ENCODE data around the gene ASCC2. TPM values are rescaled to one million over a fixed set of nuclear protein-coding genes. Genes with fewer than 3 reads are reported as not detected.

Gene ASCC2
- total and polyA plus RNA-seq, 2 donors (not counting 1 experiment from before 2014, with no cell fraction given), result 23.8 to 30.5 TPM

DNA sequence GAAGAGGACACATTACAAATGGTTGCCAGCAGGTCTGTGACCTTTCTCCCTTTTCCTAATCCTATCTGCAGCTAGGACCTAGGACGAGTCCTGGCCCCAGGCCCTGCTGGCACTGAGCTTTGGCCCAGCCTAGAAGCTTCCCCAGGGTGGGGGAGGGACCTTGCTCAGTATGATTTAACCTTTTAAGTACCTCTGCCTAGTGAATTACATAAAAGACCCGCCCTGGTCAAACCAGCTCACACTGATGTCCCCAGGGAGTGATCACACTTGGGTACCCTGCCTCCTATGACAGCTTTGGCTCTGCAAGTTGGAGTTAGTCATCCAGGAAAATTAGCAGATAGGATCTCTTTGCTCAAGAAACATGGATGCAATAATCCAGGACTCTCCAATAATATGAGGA is 21.9 kb downstream of the ASCC2 start:
- H2AFZ ChIP-seq (ENCODE audit: low read length), result no peak overlapping the region
- H3K4me1 ChIP-seq (ENCODE audit: control insufficient read depth, extremely low read depth, insufficient read depth, low read length), result no peaks in the 10 kb centered on the region
- peaks cover 16% of the 10 kb centered on the region for H3K36me3 ChIP-seq (ENCODE audit: control insufficient read depth, insufficient read depth, low read length)
- no peaks in the 10 kb centered on the region for H3K27me3 ChIP-seq (ENCODE audit: control insufficient read depth, insufficient read depth, low read length)
- no peaks in the 10 kb centered on the region for H4K20me1 ChIP-seq (ENCODE audit: control insufficient read depth, extremely low read depth, insufficient read depth, low read length)
- H3K9ac ChIP-seq (ENCODE audit: insufficient read depth, low read length), result no peak overlapping the region
- peak overlapping the region; percentile 8 for H3K4me2 ChIP-seq (ENCODE audit: extremely low read depth, insufficient read depth, low read length)
- TF ChIP-seq, protein P1, sequence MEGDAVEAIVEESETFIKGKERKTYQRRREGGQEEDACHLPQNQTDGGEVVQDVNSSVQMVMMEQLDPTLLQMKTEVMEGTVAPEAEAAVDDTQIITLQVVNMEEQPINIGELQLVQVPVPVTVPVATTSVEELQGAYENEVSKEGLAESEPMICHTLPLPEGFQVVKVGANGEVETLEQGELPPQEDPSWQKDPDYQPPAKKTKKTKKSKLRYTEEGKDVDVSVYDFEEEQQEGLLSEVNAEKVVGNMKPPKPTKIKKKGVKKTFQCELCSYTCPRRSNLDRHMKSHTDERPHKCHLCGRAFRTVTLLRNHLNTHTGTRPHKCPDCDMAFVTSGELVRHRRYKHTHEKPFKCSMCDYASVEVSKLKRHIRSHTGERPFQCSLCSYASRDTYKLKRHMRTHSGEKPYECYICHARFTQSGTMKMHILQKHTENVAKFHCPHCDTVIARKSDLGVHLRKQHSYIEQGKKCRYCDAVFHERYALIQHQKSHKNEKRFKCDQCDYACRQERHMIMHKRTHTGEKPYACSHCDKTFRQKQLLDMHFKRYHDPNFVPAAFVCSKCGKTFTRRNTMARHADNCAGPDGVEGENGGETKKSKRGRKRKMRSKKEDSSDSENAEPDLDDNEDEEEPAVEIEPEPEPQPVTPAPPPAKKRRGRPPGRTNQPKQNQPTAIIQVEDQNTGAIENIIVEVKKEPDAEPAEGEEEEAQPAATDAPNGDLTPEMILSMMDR (conservative IDR thresholded peaks at IDR 0.05 in 1 of 2, IDR thresholded peaks at IDR 0.05 in 1 of 2; ENCODE audit: low read depth in 1 of 2, low read length in 2 of 2), result no peak
- TF ChIP-seq EZH2 (IDR thresholded peaks at IDR 0.05; ENCODE audit: low read length, missing control alignments), result no peak
- peak in 1 of 2 donors; percentile 28 for DNase-seq (ENCODE audit: low read depth in 2 of 2)
- H3K4me3 ChIP-seq (replicated peaks in 1 of 4; ENCODE audit: control extremely low read depth in 1 of 4, insufficient read depth in 1 of 4, low read depth in 3 of 4, low read length in 4 of 4), result no peak overlapping the region
- no peaks in the 10 kb centered on the region for H3K9me3 ChIP-seq (ENCODE audit: control insufficient read depth, insufficient read depth, low read depth, low read length)
- no peaks in the 10 kb centered on the region for H3K79me2 ChIP-seq (ENCODE audit: control insufficient read depth, insufficient read depth, low read length)
- no peak overlapping the region for H3K27ac ChIP-seq (ENCODE audit: insufficient read depth, low read length)

DNA sequence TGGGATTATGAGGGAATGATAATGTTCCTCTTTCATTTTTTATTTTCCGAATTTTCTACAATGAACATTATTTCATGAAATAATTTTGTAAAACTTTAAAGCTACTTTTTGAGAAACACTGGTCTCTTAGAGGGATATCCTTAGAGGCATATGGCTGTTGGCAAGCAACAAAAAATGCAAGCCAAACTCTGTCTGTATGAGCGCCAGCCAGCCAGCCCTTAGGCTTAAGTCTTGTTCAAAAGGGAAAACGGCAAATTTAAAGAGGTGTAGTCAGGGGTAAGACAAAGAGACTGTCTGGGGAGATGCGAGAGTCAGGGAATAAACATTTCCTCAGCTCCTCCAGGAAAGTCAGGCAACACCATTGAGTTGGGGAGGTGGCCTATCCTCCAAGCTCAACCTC is 22.5 kb downstream of the ASCC2 start:
- no peak for TF ChIP-seq EZH2 (IDR thresholded peaks at IDR 0.05; ENCODE audit: low read length, missing control alignments)
- TF ChIP-seq, protein P1 (conservative IDR thresholded peaks at IDR 0.05 in 1 of 2, IDR thresholded peaks at IDR 0.05 in 1 of 2; ENCODE audit: low read depth in 1 of 2, low read length in 2 of 2), result no peak
- Histone ChIP-seq H3K36me3 (ENCODE audit: control insufficient read depth, insufficient read depth, low read length) (peaks cover 16% of the 10 kb centered on the region), H3K9ac (ENCODE audit: insufficient read depth, low read length) (no peak overlapping the region), H3K9me3 (ENCODE audit: control insufficient read depth, insufficient read depth, low read depth, low read length) (no peaks in the 10 kb centered on the region), H3K27me3 (ENCODE audit: control insufficient read depth, insufficient read depth, low read length) (no peaks in the 10 kb centered on the region), H4K20me1 (ENCODE audit: control insufficient read depth, extremely low read depth, insufficient read depth, low read length) (no peaks in the 10 kb centered on the region), H2AFZ (ENCODE audit: low read length) (no peak overlapping the region), H3K4me2 (ENCODE audit: extremely low read depth, insufficient read depth, low read length) (no peak overlapping the region), H3K27ac (ENCODE audit: insufficient read depth, low read length) (no peak overlapping the region), H3K79me2 (ENCODE audit: control insufficient read depth, insufficient read depth, low read length) (no peaks in the 10 kb centered on the region), H3K4me3 (replicated peaks in 1 of 4; ENCODE audit: control extremely low read depth in 1 of 4, insufficient read depth in 1 of 4, low read depth in 3 of 4, low read length in 4 of 4) (no peak overlapping the region), H3K4me1 (ENCODE audit: control insufficient read depth, extremely low read depth, insufficient read depth, low read length) (no peaks in the 10 kb centered on the region)
- DNase-seq (ENCODE audit: low read depth in 2 of 2), result no peak

DNA sequence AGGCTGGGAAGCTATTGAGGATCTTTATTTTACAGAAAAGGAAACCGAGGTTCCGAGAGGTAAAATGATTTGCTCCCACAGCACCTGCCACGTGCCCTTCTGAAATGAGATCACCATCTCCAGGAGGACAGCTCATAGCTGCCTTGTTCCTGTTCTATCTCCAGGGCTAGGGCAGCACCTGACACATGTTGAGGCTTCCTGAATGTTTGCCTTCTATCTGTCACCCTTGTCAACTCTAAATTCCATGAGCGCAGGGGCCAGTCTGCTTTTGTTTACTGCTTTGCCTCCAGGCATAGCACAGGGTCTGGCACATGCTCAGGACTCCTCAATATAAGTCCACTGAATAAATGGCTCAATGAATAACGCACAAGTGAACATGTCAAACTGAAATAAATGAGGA is 24.1 kb downstream of the ASCC2 start:
- TF ChIP-seq EZH2 (IDR thresholded peaks at IDR 0.05; ENCODE audit: low read length, missing control alignments), result no peak
- TF ChIP-seq, protein P1 (conservative IDR thresholded peaks at IDR 0.05 in 1 of 2, IDR thresholded peaks at IDR 0.05 in 1 of 2; ENCODE audit: low read depth in 1 of 2, low read length in 2 of 2), result no peak
- Histone ChIP-seq H3K27me3 (ENCODE audit: control insufficient read depth, insufficient read depth, low read length) (no peaks in the 10 kb centered on the region), H3K27ac (ENCODE audit: insufficient read depth, low read length) (no peak overlapping the region), H3K4me3 (replicated peaks in 1 of 4; ENCODE audit: control extremely low read depth in 1 of 4, insufficient read depth in 1 of 4, low read depth in 3 of 4, low read length in 4 of 4) (no peak overlapping the region), H3K9ac (ENCODE audit: insufficient read depth, low read length) (no peak overlapping the region), H3K4me1 (ENCODE audit: control insufficient read depth, extremely low read depth, insufficient read depth, low read length) (no peaks in the 10 kb centered on the region), H3K36me3 (ENCODE audit: control insufficient read depth, insufficient read depth, low read length) (peaks cover 16% of the 10 kb centered on the region), H3K9me3 (ENCODE audit: control insufficient read depth, insufficient read depth, low read depth, low read length) (no peaks in the 10 kb centered on the region), H3K79me2 (ENCODE audit: control insufficient read depth, insufficient read depth, low read length) (no peaks in the 10 kb centered on the region), H2AFZ (ENCODE audit: low read length) (no peak overlapping the region), H3K4me2 (ENCODE audit: extremely low read depth, insufficient read depth, low read length) (no peak overlapping the region), H4K20me1 (ENCODE audit: control insufficient read depth, extremely low read depth, insufficient read depth, low read length) (no peaks in the 10 kb centered on the region)
- DNase-seq (ENCODE audit: low read depth in 2 of 2), result no peak
